Neutrophil (primary cell): ENCODE results near the gene CHST9.
"Not testable (repeated sequence)": the region's sequence is repeated elsewhere in the genome, so short reads cannot be mapped to it uniquely, and the experiment has no call there.

Source experiments
- H3K27ac ChIP-seq: fragments of 200-600 bp; sonication (generic); 2 replicates; pipeline ENCODE4 v1.5.1; 2016; ENCODE audit warnings: mild to moderate bottlenecking, moderate library complexity
- H3K27me3 ChIP-seq: fragments of 200-600 bp; sonication (generic); 2 replicates; pipeline ENCODE4 v1.6.0; 2016; ENCODE audit warnings: mild to moderate bottlenecking
- H3K36me3 ChIP-seq: fragments of 200-600 bp; sonication (generic); 2 replicates; pipeline ENCODE4 v1.5.1; 2017
- H3K4me1 ChIP-seq, 2 experiments: fragments of 200-600 bp in 1 of 2; sonication (generic) in 1 of 2; 1 replicate in 1 of 2; 2 replicates in 1 of 2; pipeline versions ENCODE4 v1.5.1 to v1.6.1; 2013 to 2016; ENCODE audit warnings: low read depth in 1 of 2, low read length in 1 of 2, mild to moderate bottlenecking in 1 of 2, moderate library complexity in 1 of 2; ENCODE audit not compliant: control insufficient read depth in 1 of 2, insufficient read depth in 1 of 2
- H3K4me3 ChIP-seq, 2 experiments: fragments of 200-600 bp in 1 of 2; sonication (generic) in 1 of 2; 1 replicate in 1 of 2; 2 replicates in 1 of 2; pipeline ENCODE4 v1.5.1; 2013 to 2016; ENCODE audit warnings: low read depth in 1 of 2, low read length in 1 of 2, mild to moderate bottlenecking in 1 of 2, moderate library complexity in 1 of 2
- H3K9me3 ChIP-seq: fragments of 200-600 bp; sonication (generic); 2 replicates; pipeline ENCODE4 v1.5.1; 2016
- TF ChIP-seq, protein P1 (sequence below): fragments of 200-600 bp; sonication (generic); IDR thresholded peaks from 2 replicates; pipeline ENCODE4 v1.5.1; 2016; ENCODE audit warnings: antibody characterized with exemption

CHST9 gene

DNA sequence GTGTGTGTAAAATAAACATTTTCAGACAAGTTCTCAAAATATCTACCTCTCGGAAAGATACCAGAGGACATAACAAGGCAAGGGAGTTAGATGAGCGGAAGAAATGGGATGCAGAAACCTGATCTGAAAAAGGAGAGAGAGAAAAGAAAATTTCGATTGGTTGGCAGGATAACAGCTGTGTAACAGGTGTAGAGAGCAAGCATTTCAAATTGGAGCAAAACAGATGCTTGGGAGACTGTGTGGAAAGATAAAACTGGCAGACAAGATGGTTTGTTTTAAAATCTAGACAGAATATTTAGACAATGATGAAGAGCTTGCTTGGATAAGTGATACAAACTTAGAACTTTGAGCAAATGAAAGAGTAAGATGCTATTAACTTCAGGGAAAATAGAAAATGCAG, 20.2 kb downstream of the CHST9 start:
- no peaks in the 10 kb centered on the region for H3K36me3 ChIP-seq
- no peak overlapping the region for H3K4me3 ChIP-seq
- TF ChIP-seq, protein P1, sequence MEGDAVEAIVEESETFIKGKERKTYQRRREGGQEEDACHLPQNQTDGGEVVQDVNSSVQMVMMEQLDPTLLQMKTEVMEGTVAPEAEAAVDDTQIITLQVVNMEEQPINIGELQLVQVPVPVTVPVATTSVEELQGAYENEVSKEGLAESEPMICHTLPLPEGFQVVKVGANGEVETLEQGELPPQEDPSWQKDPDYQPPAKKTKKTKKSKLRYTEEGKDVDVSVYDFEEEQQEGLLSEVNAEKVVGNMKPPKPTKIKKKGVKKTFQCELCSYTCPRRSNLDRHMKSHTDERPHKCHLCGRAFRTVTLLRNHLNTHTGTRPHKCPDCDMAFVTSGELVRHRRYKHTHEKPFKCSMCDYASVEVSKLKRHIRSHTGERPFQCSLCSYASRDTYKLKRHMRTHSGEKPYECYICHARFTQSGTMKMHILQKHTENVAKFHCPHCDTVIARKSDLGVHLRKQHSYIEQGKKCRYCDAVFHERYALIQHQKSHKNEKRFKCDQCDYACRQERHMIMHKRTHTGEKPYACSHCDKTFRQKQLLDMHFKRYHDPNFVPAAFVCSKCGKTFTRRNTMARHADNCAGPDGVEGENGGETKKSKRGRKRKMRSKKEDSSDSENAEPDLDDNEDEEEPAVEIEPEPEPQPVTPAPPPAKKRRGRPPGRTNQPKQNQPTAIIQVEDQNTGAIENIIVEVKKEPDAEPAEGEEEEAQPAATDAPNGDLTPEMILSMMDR: no peak
- H3K4me1 ChIP-seq: no peaks in the 10 kb centered on the region
- H3K27me3 ChIP-seq: no peaks in the 10 kb centered on the region
- H3K9me3 ChIP-seq: no peaks in the 10 kb centered on the region
- H3K27ac ChIP-seq: no peak overlapping the region

DNA sequence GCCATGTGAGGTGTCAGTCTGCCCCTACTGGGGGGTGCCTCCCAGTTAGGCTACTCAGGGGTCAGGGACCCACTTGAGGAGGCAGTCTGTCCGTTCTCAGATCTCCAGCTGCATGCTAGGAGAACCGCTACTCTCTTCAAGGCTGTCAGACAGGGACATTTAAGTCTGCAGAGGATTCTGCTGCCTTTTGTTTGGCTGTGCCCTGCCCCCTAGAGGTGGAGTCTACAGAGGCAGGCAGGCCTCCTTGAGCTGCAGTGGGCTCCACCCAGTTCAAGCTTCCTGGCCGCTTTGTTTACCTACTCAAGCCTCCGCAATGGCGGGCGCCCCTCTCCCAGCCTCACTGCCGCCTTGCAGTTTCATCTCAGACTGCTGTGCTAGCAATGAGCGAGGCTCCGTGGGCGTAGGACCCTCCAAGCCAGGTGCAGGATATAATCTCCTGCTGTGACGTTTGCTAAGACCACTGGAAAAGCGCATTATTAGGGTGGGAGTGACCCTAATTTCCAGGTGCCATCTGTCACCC, 21.9 kb downstream of the CHST9 start:
- H3K36me3 ChIP-seq, H3K27me3 ChIP-seq, H3K9me3 ChIP-seq, H3K4me3 ChIP-seq, H3K4me1 ChIP-seq, H3K27ac ChIP-seq: not testable (repeated sequence)

DNA sequence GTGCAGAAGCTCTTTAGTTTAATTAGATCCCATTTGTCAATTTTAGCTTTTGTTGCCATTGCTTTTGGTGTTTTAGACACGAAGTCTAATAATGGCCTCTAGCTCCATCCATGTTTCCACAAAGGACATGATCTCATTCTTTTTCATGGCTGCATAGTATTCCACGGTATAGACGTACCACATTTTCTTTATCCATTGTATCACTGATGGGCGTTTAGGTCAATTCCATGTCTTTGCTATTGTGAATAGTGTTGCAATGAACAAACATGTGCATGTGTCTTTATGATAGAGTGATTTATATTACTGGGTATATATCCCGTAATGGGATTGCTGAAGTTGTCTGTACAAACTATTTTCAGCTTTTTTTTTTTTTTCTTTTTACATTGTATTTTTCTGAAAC, 35.9 kb downstream of the CHST9 start:
- not testable (repeated sequence) for H3K27me3 ChIP-seq, H3K4me3 ChIP-seq, H3K9me3 ChIP-seq, H3K4me1 ChIP-seq, H3K27ac ChIP-seq, H3K36me3 ChIP-seq

DNA sequence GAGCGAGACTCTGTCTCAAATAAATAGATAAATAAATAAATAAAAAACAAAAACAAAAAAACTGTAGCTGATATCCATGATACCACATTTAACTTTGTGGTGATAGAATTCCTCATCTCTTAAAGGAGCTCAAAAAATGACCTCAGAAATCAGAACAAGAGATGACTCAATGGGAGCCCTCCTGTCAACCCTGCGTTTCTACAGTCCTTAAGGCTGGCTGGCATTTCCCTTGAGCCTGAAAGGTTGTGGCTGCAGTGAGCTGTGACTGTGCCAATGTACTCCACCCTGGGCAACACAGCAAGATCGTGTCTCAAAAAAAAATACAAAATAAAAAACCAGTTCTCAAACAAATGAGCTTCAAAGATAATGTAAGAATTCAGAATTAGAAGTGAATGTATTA, 40.4 kb downstream of the CHST9 start:
- H3K27me3 ChIP-seq: no peaks in the 10 kb centered on the region
- H3K4me1 ChIP-seq: no peaks in the 10 kb centered on the region
- TF ChIP-seq, protein P1: no peak
- H3K27ac ChIP-seq: no peak overlapping the region
- no peaks in the 10 kb centered on the region for H3K9me3 ChIP-seq
- H3K4me3 ChIP-seq: no peak overlapping the region
- no peaks in the 10 kb centered on the region for H3K36me3 ChIP-seq

DNA sequence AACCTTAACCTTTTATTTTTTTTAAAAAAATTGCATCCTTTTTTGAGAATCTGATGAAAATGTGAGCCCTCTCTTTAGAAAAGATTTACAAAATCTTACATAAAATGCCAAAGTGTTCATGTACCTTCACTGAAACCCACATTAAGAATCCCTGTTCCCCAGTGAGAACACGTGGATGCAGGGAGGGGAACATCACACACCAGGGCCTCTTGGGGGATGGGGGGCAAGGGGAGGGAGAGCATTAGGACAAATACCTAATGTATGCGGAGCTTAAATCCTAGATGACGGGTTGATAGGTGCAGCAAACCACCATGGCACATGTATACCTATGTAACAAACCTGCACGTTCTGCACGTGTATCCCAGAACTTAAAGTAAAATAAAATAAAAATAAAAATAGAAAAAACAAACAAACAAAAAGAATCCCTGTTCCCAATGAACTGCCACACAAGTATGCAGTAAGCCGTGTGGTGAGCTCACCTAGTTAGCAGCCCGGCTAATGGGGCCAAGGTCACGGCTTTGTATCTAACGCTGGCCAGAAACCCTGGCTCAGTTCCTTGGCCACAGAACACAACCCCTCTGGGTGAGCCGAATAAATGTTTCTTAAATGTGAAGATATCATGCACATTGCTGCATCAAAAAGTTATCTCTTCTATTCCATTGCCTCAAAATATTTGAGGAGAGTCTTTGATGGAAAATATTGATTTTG, 41.4 kb downstream of the CHST9 start:
- Histone ChIP-seq H3K36me3 (no peaks in the 10 kb centered on the region), H3K27ac (no peak overlapping the region), H3K9me3 (no peaks in the 10 kb centered on the region), H3K27me3 (no peaks in the 10 kb centered on the region), H3K4me1 (no peaks in the 10 kb centered on the region), H3K4me3 (no peak overlapping the region)
- TF ChIP-seq, protein P1: no peak

DNA sequence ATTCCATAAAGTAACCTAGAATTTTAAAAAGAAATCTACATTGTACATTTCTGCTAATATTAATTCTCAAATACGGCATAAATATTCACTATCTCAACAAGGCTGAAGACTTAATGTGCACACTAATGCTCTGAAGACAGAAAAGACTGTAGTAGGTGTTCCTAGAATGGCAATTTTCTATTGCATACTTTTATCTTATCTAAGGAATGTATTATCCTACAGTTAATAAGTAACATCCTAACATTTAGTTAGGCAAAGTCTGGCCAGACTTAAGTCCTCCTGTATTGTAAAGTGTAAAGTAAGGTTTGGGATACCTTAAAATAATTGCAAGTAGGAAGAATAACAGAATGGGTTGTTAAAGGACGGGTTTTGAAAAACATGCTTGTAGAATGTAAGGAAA, 42.2 kb downstream of the CHST9 start:
- H3K4me1 ChIP-seq: no peaks in the 10 kb centered on the region
- no peaks in the 10 kb centered on the region for H3K27me3 ChIP-seq
- TF ChIP-seq, protein P1: no peak
- H3K9me3 ChIP-seq: no peaks in the 10 kb centered on the region
- no peak overlapping the region for H3K4me3 ChIP-seq
- H3K36me3 ChIP-seq: no peaks in the 10 kb centered on the region
- no peak overlapping the region for H3K27ac ChIP-seq
